H1 (cell line): Measurements from ENCODE around the gene OSCP1.

ENCODE experiments used
- BCL11A ChIP-seq, 2 experiments: IDR thresholded peaks; one replicate each; pipeline ENCODE4 v1.6.1; 2011; ENCODE audit warnings: low read depth in 2 of 2, low read length in 2 of 2, mild to moderate bottlenecking in 2 of 2
- MAFK ChIP-seq: IDR thresholded peaks from 2 replicates; pipeline ENCODE4 v1.6.1; 2012; ENCODE audit warnings: low read depth, mild to moderate bottlenecking, improper control_type of control experiment, low read length
- NRF1 ChIP-seq: IDR thresholded peaks from 2 replicates; pipeline ENCODE4 v1.6.1; 2011; ENCODE audit warnings: mild to moderate bottlenecking, low read depth, low read length, improper control_type of control experiment
- RAD21 ChIP-seq, 2 experiments: IDR thresholded peaks in 1 of 2; conservative IDR thresholded peaks in 1 of 2; 2 replicates each; pipeline ENCODE4 v1.6.1; 2011; ENCODE audit warnings: low read depth in 2 of 2, low read length in 2 of 2, improper control_type of control experiment in 1 of 2, inconsistent platforms in 1 of 2, mild to moderate bottlenecking in 1 of 2, moderate library complexity in 1 of 2
- SP1 ChIP-seq: IDR thresholded peaks from 2 replicates; pipeline ENCODE4 v1.6.1; 2011; ENCODE audit warnings: low read depth, low read length

DNA sequence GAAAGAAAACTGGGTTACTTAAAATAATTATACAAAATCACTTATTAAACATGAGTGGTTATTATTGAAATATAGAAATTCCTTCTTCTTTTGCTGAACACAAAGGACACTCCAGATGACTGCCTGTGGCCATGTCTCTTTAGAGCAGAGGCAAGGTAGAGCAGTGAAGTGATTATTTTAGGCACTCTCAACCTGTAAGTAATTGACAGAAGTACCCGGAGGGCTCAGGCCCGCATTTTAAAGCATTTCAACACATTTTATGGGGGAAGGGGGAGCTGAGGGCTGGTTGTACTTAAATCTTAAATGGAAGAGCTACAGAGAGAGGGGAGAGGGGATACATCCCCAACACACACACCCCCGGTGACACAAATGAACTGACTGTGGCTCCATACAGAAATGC is 10.2 kb downstream of the OSCP1 start:
- no peak for TF ChIP-seq RAD21 (IDR thresholded peaks at IDR 0.05 in 1 of 2, conservative IDR thresholded peaks at IDR 0.05 in 1 of 2; ENCODE audit: low read depth in 2 of 2, low read length in 2 of 2)
- no peak for TF ChIP-seq BCL11A (IDR thresholded peaks at IDR 0.05; ENCODE audit: low read depth in 2 of 2, low read length in 2 of 2)
- TF ChIP-seq NRF1: no peak
- no peak for TF ChIP-seq SP1
- no peak for TF ChIP-seq MAFK
